ENCODE measurements around the gene L2HGDH. TPM values are rescaled to one million over a fixed set of nuclear protein-coding genes. Genes with fewer than 3 reads are reported as not detected.

L2HGDH gene
- total RNA-seq, 3 donors from 2014 or later, result 9.5 to 13.3 (median 12.7) TPM

DNA sequence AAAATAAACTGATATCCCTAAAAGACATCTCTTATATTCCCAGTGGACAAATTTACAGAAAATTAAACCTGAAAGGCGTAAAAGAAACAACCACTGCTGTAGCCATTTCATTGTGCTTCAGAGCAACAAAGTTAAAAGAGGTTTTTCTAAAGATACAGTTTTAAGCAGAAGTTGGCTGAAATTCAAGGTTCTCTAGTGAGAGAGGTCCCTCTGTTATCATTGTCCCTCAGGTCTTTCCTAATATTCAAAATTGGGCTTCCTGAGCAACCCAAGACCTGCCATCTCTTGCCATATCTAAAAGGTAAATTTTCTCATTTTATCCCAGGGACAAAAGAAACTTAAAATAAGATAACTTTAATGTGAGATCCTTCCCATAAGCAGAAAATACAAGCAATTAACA is 69.9 kb downstream of the L2HGDH start:
- no peaks in the 10 kb centered on the region for H3K4me1 Mint-ChIP-seq (ENCODE audit: low read depth)
- ATAC-seq, result no peak
- no peak for DNase-seq
- peaks cover 2% of the 10 kb centered on the region for H3K36me3 Mint-ChIP-seq (ENCODE audit: insufficient read depth)
- H3K9me3 Mint-ChIP-seq, result no peaks in the 10 kb centered on the region
- H3K27me3 Mint-ChIP-seq (ENCODE audit: low read depth), result no peaks in the 10 kb centered on the region
- H3K4me3 Mint-ChIP-seq, result no peak overlapping the region

DNA sequence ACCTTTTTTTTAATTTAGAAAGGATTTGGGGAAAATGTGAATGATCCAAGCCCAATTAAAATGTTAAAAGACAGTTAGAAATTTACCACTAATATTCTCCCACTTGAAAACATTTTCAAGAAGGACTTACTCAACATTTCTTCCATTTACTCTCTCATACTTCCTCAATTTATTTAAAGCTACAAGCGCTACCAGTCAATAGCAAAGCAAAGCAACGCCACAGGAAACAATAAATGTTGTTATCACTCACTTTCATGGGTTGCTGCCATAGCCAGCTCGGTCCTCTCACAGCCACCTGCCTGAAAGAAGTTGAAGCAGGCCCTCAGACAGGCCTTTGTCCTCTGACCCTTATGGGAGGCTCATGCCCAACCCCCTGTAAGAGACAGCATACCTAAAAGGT is 74.6 kb downstream of the L2HGDH start:
- H3K27me3 Mint-ChIP-seq (ENCODE audit: low read depth), result no peaks in the 10 kb centered on the region
- DNase-seq, result no peak
- no peak for ATAC-seq
- peaks cover 11% of the 10 kb centered on the region for H3K4me1 Mint-ChIP-seq (ENCODE audit: low read depth)
- no peaks in the 10 kb centered on the region for H3K36me3 Mint-ChIP-seq (ENCODE audit: insufficient read depth)
- H3K4me3 Mint-ChIP-seq, result no peak overlapping the region
- no peaks in the 10 kb centered on the region for H3K9me3 Mint-ChIP-seq

DNA sequence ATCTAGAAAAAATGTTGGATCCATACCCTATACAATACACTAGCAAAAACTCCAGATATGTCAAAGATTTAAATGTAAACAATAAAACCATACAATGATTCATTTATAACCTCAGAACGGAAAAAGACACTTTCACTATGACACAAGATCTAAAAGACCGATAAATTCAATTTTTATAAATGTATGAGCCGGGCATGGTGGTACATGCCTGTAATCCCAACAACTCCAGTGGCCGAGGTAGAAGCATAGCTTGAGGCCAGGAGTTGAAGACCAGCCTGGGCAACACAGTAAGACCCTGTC is 78.1 kb downstream of the L2HGDH start:
- H3K4me3 Mint-ChIP-seq, result peak overlapping the region; percentile 54
- H3K4me1 Mint-ChIP-seq (ENCODE audit: low read depth), result peaks cover 29% of the 10 kb centered on the region
- peak; percentile 4 to 7 for ATAC-seq
- peaks cover under 1% of the 10 kb centered on the region for H3K36me3 Mint-ChIP-seq (ENCODE audit: insufficient read depth)
- no peaks in the 10 kb centered on the region for H3K27me3 Mint-ChIP-seq (ENCODE audit: low read depth)
- H3K9me3 Mint-ChIP-seq, result peaks cover under 1% of the 10 kb centered on the region
- no peak for DNase-seq

DNA sequence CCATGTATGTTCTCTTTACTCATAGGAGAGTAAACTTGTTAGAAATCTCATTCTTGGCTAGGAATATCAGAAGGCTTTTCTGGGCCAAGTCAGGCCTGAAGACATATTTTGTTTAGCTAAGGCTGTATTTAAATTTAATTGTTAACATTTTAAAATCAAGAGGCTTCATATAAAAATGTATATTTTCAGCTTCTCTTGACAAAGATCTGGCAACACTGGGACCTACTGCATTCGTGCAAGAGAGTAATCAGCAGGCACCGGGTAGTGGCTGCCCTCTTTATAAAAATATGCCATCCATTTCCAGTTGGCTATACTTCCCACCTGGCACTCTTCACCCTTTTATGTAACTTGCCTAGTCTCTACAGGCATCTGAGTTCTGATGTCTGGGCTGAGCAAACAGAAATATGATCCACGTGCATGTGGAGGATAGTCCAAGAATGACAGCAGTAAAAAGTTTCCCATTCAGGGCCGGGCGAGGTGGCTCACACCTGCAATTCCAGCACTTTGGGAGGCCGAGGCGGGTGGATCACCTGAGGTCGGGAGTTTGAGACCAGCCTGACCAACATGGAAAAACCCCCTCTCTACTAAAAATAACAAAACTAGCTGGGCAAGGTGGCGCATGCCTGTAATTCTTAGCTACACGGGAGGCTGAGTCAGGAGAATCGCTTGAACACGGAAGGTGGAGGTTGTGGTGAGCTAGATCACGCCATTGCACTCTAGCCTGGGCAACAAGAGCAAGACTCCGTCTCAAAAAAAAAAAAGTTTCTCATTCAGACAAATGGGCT is 78.7 kb downstream of the L2HGDH start:
- Mint-ChIP-seq H3K27me3 (ENCODE audit: low read depth) (no peaks in the 10 kb centered on the region), H3K9me3 (peaks cover 3% of the 10 kb centered on the region), H3K4me1 (ENCODE audit: low read depth) (peaks cover 35% of the 10 kb centered on the region), H3K4me3 (peak overlapping the region; percentile 54), H3K36me3 (ENCODE audit: insufficient read depth) (peaks cover 4% of the 10 kb centered on the region)
- peak in 1 of 2 donors; percentile 9 for ATAC-seq
- no peak for DNase-seq

DNA sequence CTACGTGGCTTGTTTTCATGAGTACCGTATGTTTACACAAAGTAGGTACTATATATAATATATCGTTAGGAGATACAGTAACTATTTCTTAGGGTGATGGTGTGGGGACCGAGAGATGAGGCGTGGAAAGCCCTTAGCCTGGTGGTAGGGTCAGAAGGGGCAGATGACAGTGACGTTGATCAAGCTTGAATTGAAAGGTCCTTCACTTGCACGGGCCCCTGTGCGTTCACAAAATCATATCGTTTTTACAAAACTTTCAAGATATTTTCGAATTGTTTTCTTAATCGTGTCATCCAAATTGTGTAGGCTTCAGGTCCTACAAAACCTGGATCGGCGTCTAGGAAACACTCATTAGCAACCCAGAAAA is 79.8 kb downstream of the L2HGDH start:
- H3K27me3 Mint-ChIP-seq (ENCODE audit: low read depth), result no peaks in the 10 kb centered on the region
- H3K4me1 Mint-ChIP-seq (ENCODE audit: low read depth), result peaks cover 39% of the 10 kb centered on the region
- peak overlapping the region; percentile 79 for H3K4me3 Mint-ChIP-seq
- H3K36me3 Mint-ChIP-seq (ENCODE audit: insufficient read depth), result peaks cover 4% of the 10 kb centered on the region
- H3K9me3 Mint-ChIP-seq, result peaks cover 3% of the 10 kb centered on the region
- ATAC-seq, result no peak
- DNase-seq, result no peak

DNA sequence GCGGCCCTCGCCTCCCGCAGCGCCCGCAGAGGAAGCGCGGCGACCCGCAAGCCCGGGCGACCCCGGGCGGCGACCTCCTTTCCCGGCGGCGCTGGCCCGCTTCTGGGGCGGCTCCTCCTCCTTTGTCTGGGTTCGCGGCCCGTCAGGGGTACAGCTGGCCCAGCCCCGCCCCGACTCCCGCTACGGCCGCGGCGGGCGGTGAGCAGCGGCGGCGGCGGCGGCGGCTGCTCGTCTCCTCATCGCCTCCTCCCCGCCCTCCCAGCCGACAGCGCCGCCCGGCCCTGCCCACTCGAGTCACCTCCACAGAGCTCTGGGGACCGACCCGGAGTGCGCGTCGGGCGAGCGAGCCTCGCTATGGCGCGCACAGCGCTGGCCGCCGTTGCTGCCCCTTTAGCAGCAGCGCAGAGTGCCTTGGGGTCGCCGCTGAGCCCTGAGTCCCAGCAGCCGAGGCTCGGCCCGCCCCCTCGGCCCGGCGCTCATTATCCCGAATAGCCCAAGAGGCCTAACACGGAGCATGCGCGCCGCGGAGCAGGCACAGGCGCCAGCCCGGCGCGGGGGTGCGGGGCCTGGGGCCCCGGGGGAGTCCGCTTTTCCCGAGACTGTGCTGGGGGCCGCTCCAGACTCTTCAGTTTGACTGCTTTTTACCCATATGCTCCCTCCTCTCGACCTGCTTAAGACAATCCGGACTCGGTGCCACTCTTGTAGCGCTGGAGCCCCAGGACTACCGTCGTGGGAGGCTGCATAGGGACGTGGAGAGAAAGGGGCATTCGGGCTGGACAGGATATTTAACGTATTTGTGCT is 80.4 kb downstream of the L2HGDH start, which contains the start of gene SOS2:
SOS2 (minus strand) TSS at position 104 of the 801 bp plus-strand sequence. CDS start 295 bp downstream, outside the sequence.
- H3K27me3 Mint-ChIP-seq (ENCODE audit: low read depth), result no peaks in the 10 kb centered on the region
- DNase-seq, result peak; percentile 75
- peaks cover 3% of the 10 kb centered on the region for H3K9me3 Mint-ChIP-seq
- H3K4me1 Mint-ChIP-seq (ENCODE audit: low read depth), result peaks cover 42% of the 10 kb centered on the region
- peaks cover 4% of the 10 kb centered on the region for H3K36me3 Mint-ChIP-seq (ENCODE audit: insufficient read depth)
- peak within 1 kb of the TSS; percentile 80 for H3K4me3 Mint-ChIP-seq
- ATAC-seq, result peak; percentile 81 to 82

DNA sequence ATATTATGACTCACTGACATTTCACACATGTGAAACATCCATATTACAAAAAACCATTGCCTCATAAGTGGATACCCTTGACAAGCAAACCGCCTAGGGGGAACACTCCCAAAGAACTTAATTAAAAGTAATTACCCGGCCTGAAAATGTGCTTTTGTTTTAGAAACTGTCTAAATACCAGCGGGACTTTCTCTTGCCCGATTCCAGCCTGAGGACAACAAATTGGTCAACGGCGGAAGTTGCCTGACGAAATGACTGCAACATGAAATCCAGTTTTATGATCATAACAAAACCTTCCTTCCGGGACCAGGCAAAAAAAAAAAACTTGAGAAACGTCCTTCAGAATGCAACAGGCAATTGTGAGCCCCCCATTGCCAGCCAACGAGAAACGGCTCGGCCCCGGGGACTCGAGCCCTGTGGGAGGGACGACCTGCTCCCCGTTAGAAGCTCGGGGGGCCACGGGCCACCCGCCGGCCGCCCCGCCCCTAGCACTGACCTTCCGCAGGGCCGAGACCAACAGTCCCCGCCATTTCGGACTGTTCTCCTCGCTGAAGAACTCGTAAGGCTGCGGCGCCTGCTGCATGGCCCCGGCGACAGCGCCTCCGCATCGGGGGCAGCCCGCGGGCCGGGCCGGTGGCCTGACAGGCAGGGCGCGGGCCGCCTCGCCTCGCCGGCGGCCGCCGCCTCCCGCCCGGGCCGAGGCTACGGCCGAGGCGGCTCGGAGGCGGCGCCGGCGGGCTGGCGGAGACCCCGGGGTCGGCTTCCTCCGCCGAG is 81.1 kb downstream of the L2HGDH start:
- peaks cover 50% of the 10 kb centered on the region for H3K4me1 Mint-ChIP-seq (ENCODE audit: low read depth)
- H3K36me3 Mint-ChIP-seq (ENCODE audit: insufficient read depth), result peaks cover 4% of the 10 kb centered on the region
- peak; percentile 8 for DNase-seq
- peaks cover 3% of the 10 kb centered on the region for H3K9me3 Mint-ChIP-seq
- H3K27me3 Mint-ChIP-seq (ENCODE audit: low read depth), result no peaks in the 10 kb centered on the region
- ATAC-seq, result peak; percentile 25 to 32
- H3K4me3 Mint-ChIP-seq, result peak overlapping the region; percentile 80

DNA sequence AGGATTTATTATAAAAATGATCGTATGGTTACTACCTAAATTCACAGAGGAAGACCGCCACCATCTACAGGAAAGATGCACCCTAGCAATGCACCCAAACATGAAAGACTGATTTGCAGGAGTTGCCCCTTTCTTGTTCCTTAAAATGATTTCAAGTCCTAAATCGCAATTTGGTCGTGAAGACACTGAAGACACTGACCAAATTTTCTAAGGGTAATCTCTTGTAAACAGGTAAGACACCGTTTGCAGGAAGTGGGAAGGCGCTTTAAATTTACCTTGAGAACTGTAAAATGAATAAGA is 81.7 kb downstream of the L2HGDH start:
- peaks cover 4% of the 10 kb centered on the region for H3K36me3 Mint-ChIP-seq (ENCODE audit: insufficient read depth)
- H3K27me3 Mint-ChIP-seq (ENCODE audit: low read depth), result no peaks in the 10 kb centered on the region
- H3K4me1 Mint-ChIP-seq (ENCODE audit: low read depth), result peaks cover 54% of the 10 kb centered on the region
- DNase-seq, result no peak
- H3K4me3 Mint-ChIP-seq, result peak overlapping the region; percentile 80
- no peak for ATAC-seq
- peaks cover 3% of the 10 kb centered on the region for H3K9me3 Mint-ChIP-seq

DNA sequence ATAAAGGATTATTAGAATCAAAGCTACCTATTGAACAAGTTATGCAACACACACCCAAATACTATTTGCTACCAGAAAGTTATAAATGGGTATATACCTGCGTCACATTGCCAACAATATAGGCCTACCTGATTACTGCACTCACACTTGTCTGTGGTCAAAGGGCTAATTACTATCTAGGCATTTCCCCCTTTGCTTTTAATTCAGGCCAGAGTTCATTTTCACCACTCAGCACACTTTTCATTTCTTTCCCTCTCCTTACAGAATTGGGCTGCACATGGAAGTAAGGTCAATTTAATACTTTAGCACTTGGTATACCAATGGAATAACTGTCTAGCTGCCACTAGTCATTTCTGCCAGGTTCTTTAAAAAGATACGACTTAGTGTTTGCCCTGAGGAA is 82.3 kb downstream of the L2HGDH start:
- DNase-seq (no peak), ATAC-seq (no peak)
- peak overlapping the region; percentile 58 for H3K4me3 Mint-ChIP-seq
- H3K36me3 Mint-ChIP-seq (ENCODE audit: insufficient read depth), result peaks cover 4% of the 10 kb centered on the region
- H3K9me3 Mint-ChIP-seq, result peaks cover 3% of the 10 kb centered on the region
- H3K27me3 Mint-ChIP-seq (ENCODE audit: low read depth), result no peaks in the 10 kb centered on the region
- H3K4me1 Mint-ChIP-seq (ENCODE audit: low read depth), result peaks cover 54% of the 10 kb centered on the region

DNA sequence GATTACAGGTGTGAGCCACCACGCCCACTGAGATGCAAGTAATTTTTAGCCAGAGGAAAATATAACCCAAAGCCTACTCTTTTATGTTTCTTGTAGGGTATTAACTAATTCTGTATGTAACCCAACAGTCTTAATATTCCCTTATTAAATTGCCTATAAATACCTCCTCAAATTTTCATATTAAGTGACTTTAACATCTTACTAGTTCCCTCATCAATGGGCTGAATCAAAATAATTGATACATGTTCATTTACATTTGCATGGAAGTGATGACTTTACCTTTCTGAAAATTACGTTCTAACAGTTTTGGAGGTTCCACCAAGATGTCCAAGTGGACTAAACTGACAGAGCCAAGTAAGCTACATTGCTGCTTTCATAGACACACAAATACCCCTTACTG is 83.7 kb downstream of the L2HGDH start:
- peaks cover 51% of the 10 kb centered on the region for H3K4me1 Mint-ChIP-seq (ENCODE audit: low read depth)
- no peak for ATAC-seq

DNA sequence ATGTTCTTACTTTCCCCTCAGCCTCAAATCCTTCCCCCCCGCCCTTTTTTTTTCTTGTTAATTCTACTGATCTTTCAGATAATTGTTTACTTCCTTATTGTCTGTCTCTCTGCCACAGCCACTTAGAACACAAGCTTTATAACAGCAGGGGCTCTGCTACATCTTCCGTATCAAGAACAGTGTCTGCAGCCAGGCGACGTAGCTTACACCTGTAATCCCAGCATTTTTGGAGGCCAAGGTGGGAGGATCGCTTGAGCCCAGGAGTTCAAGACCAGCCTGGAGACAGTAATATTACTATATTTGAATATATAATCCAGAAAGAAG is 86.1 kb downstream of the L2HGDH start:
- no peaks in the 10 kb centered on the region for H3K27me3 Mint-ChIP-seq (ENCODE audit: low read depth)
- peaks cover 54% of the 10 kb centered on the region for H3K4me1 Mint-ChIP-seq (ENCODE audit: low read depth)
- H3K9me3 Mint-ChIP-seq, result peaks cover 3% of the 10 kb centered on the region
- ATAC-seq (no peak), DNase-seq (no peak)
- no peak overlapping the region for H3K4me3 Mint-ChIP-seq
- peaks cover 13% of the 10 kb centered on the region for H3K36me3 Mint-ChIP-seq (ENCODE audit: insufficient read depth)

More for the DNA sequence above, 83.7 kb downstream of the L2HGDH start:
- Mint-ChIP-seq H3K36me3 (ENCODE audit: insufficient read depth) (peaks cover 4% of the 10 kb centered on the region), H3K4me3 (no peak overlapping the region), H3K27me3 (ENCODE audit: low read depth) (no peaks in the 10 kb centered on the region), H3K9me3 (peaks cover 3% of the 10 kb centered on the region)
- no peak for DNase-seq

DNA sequence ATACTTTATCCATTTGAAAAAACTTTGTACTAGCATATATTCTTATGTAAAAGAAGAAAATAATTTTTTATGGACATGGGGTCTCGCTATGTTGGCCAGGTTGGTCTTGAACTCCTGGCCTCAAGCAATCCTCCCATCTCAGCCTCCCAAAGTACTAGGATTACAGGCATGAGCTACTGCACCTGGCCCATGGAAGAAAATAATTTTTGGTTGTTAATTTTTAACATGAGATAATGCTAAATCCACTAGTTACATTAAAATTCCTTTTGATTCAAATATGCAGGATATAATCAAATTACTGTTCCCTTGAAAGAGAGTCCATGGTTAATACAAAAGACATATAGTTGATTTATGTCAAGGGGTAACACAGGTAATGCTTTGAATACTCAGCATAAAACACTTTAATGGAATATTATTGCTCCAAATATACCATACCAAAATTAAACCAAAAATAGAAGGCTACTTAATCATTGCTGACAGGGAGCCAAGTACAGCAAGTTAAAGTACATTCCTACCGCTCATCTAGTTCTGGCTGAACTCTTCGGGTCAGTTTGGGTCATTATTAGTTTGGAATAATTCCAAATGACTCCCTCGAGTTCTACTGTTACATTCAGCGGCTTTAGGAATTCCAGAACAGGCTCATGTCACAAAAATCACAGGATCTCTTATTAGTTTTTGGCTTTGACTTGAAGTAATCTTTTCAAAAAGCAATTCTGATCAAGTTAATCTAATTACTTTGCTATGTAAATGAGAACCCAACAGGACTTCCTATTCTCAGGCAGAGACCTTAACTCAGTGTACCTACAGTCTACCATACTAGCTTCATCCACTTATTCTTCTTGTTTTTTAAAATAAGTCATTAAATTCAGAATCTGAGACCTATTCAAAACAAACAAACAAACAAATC is 86.7 kb downstream of the L2HGDH start:
- ATAC-seq, result no peak
- H3K27me3 Mint-ChIP-seq (ENCODE audit: low read depth), result no peaks in the 10 kb centered on the region
- H3K9me3 Mint-ChIP-seq, result peaks cover 3% of the 10 kb centered on the region
- no peak overlapping the region for H3K4me3 Mint-ChIP-seq
- DNase-seq, result no peak
- peaks cover 54% of the 10 kb centered on the region for H3K4me1 Mint-ChIP-seq (ENCODE audit: low read depth)
- peaks cover 13% of the 10 kb centered on the region for H3K36me3 Mint-ChIP-seq (ENCODE audit: insufficient read depth)

DNA sequence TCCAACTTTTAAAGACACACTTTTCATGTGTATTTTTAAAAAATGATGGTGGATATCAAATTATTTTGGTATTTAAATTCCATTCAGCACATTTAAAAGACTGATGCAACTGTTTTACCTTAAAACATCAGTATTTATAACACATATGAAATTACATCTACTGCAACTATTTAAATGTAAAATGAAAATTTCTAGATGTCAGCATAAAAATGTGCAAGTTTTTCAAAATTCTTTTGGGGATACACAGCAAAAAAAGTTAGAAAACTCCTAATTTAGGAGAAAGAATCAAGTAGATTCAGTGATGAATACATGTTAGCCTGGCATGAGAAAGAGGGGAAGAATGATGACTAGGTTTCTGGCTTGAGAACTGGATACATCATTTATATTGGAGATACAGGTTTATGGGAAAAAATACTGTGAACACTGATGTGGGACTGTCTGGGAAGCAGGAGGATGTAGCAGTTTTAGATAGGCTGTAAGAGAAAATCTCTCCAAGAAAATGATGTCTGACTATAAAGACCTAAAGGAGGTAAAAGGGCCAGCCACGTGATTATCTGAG is 89.9 kb downstream of the L2HGDH start:
- H3K27me3 Mint-ChIP-seq (ENCODE audit: low read depth), result no peaks in the 10 kb centered on the region
- peaks cover 11% of the 10 kb centered on the region for H3K36me3 Mint-ChIP-seq (ENCODE audit: insufficient read depth)
- no peak overlapping the region for H3K4me3 Mint-ChIP-seq
- ATAC-seq, result no peak
- H3K4me1 Mint-ChIP-seq (ENCODE audit: low read depth), result peaks cover 38% of the 10 kb centered on the region
- DNase-seq, result no peak
- no peaks in the 10 kb centered on the region for H3K9me3 Mint-ChIP-seq
